HEK293 (cell line): Measurements from ENCODE around the gene NOC4L.

Experiments used
- GLIS1 ChIP-seq: fragments of 450-650 bp; formaldehyde crosslinking; IDR thresholded peaks from 2 replicates; pipeline ENCODE4 v1.5.1; 2016; ENCODE audit warnings: missing biosample characterization, missing genetic modification characterization
- GLIS2 ChIP-seq: fragments of 450-650 bp; formaldehyde crosslinking; IDR thresholded peaks from 2 replicates; pipeline ENCODE4 v1.5.1; 2016; ENCODE audit warnings: missing biosample characterization, missing genetic modification characterization
- HOXA7 ChIP-seq: sonication (generic); formaldehyde crosslinking; IDR thresholded peaks from 2 replicates; pipeline ENCODE4 v1.8.1; 2022; ENCODE audit warnings: missing genetic modification reagents, borderline replicate concordance
- HOXC10 ChIP-seq: sonication (generic); formaldehyde crosslinking; IDR thresholded peaks from 2 replicates; pipeline ENCODE4 v1.8.1; 2023; ENCODE audit warnings: mild to moderate bottlenecking, missing genetic modification reagents
- KLF9 ChIP-seq: fragments of 450-650 bp; formaldehyde crosslinking; IDR thresholded peaks from 2 replicates; pipeline ENCODE4 v1.5.1; 2016; ENCODE audit warnings: missing biosample characterization, missing genetic modification characterization, low read depth
- SP2 ChIP-seq: fragments of 450-650 bp; formaldehyde crosslinking; IDR thresholded peaks from 2 replicates; pipeline ENCODE4 v1.5.1; 2016; ENCODE audit warnings: missing biosample characterization, missing genetic modification characterization
- SP3 ChIP-seq: fragments of 450-650 bp; formaldehyde crosslinking; IDR thresholded peaks from 2 replicates; pipeline ENCODE4 v1.5.1; 2016; ENCODE audit warnings: missing biosample characterization, missing genetic modification characterization
- TRIM28 ChIP-seq: IDR thresholded peaks from 2 replicates; pipeline ENCODE4 v1.6.1; 2011; ENCODE audit warnings: low read length, control low read depth, borderline replicate concordance
- YY1 ChIP-seq: fragments of 450-650 bp; formaldehyde crosslinking; IDR thresholded peaks from 2 replicates; pipeline ENCODE4 v1.5.1; 2018; ENCODE audit warnings: missing biosample characterization, missing genetic modification characterization
- ZBTB8A ChIP-seq: fragments of 450-650 bp; formaldehyde crosslinking; IDR thresholded peaks from 2 replicates; pipeline ENCODE4 v1.5.1; 2016; ENCODE audit warnings: missing biosample characterization, missing genetic modification characterization
- ZFP69B ChIP-seq: fragments of 450-650 bp; formaldehyde crosslinking; IDR thresholded peaks from 2 replicates; pipeline ENCODE4 v1.5.1; 2016; ENCODE audit warnings: missing biosample characterization, missing genetic modification characterization
- ZNF112 ChIP-seq: fragments of 450-650 bp; formaldehyde crosslinking; IDR thresholded peaks from 2 replicates; pipeline ENCODE4 v1.5.0; 2017; ENCODE audit warnings: missing biosample characterization, missing genetic modification characterization
- ZNF121 ChIP-seq: fragments of 450-650 bp; formaldehyde crosslinking; IDR thresholded peaks from 2 replicates; pipeline ENCODE4 v1.5.1; 2016; ENCODE audit warnings: missing biosample characterization, missing genetic modification characterization
- ZNF169 ChIP-seq: fragments of 450-650 bp; formaldehyde crosslinking; IDR thresholded peaks from 2 replicates; pipeline ENCODE4 v1.5.1; 2016; ENCODE audit warnings: missing biosample characterization, missing genetic modification characterization
- ZNF2 ChIP-seq: fragments of 450-650 bp; formaldehyde crosslinking; IDR thresholded peaks from 2 replicates; pipeline ENCODE4 v1.5.1; 2016; ENCODE audit warnings: missing biosample characterization, missing genetic modification characterization
- ZNF48 ChIP-seq: fragments of 450-650 bp; formaldehyde crosslinking; IDR thresholded peaks from 2 replicates; pipeline ENCODE4 v1.5.1; 2016; ENCODE audit warnings: missing biosample characterization, missing genetic modification characterization
- ZNF521 ChIP-seq: fragments of 450-650 bp; formaldehyde crosslinking; IDR thresholded peaks from 2 replicates; pipeline ENCODE4 v1.5.1; 2017; ENCODE audit warnings: missing biosample characterization, mild to moderate bottlenecking, missing genetic modification characterization
- ZNF530 ChIP-seq: fragments of 450-650 bp; formaldehyde crosslinking; IDR thresholded peaks from 2 replicates; pipeline ENCODE4 v1.5.1; 2016; ENCODE audit warnings: low read depth, missing biosample characterization, missing genetic modification characterization
- ZNF654 ChIP-seq: fragments of 450-650 bp; formaldehyde crosslinking; IDR thresholded peaks from 2 replicates; pipeline ENCODE4 v1.5.1; 2016; ENCODE audit warnings: low read depth, missing biosample characterization, missing genetic modification characterization
- ZNF660 ChIP-seq: fragments of 450-650 bp; IDR thresholded peaks from 2 replicates; pipeline ENCODE4 v1.5.1; 2018; ENCODE audit warnings: missing biosample characterization, mild to moderate bottlenecking, missing genetic modification characterization
- ZSCAN23 ChIP-seq: fragments of 450-650 bp; formaldehyde crosslinking; IDR thresholded peaks from 2 replicates; pipeline ENCODE4 v1.5.1; 2016; ENCODE audit warnings: missing biosample characterization, missing genetic modification characterization
- ZSCAN30 ChIP-seq: fragments of 450-650 bp; IDR thresholded peaks from 2 replicates; pipeline ENCODE4 v1.5.1; 2018; ENCODE audit warnings: missing biosample characterization, mild to moderate bottlenecking, missing genetic modification characterization, moderate library complexity
- ZXDB ChIP-seq: fragments of 450-650 bp; formaldehyde crosslinking; IDR thresholded peaks from 2 replicates; pipeline ENCODE4 v1.5.1; 2016; ENCODE audit warnings: missing biosample characterization, missing genetic modification characterization
- TF ChIP-seq, protein P1 (sequence below): fragments of 450-650 bp; formaldehyde crosslinking; IDR thresholded peaks from 2 replicates; pipeline ENCODE4 v1.5.1; 2016; ENCODE audit warnings: missing biosample characterization, missing genetic modification characterization
- TF ChIP-seq, protein P2 (sequence below): fragments of 450-650 bp; formaldehyde crosslinking; IDR thresholded peaks from 2 replicates; pipeline ENCODE4 v1.5.1; 2017; ENCODE audit warnings: missing biosample characterization, missing genetic modification characterization
- TF ChIP-seq, protein P3 (sequence below): fragments of 450-650 bp; formaldehyde crosslinking; IDR thresholded peaks from 2 replicates; pipeline ENCODE4 v1.5.1; 2016; ENCODE audit warnings: missing biosample characterization, missing genetic modification characterization
- TF ChIP-seq, protein P4 (sequence below): fragments of 450-650 bp; formaldehyde crosslinking; IDR thresholded peaks from 2 replicates; pipeline ENCODE4 v1.5.1; 2017; ENCODE audit warnings: missing biosample characterization, missing genetic modification characterization
- TF ChIP-seq, protein P5 (sequence below): fragments of 450-650 bp; formaldehyde crosslinking; IDR thresholded peaks from 2 replicates; pipeline ENCODE4 v1.5.1; 2016; ENCODE audit warnings: missing biosample characterization, missing genetic modification characterization, low read depth
- TF ChIP-seq, protein P6 (sequence below): fragments of 450-650 bp; formaldehyde crosslinking; IDR thresholded peaks from 2 replicates; pipeline ENCODE4 v1.5.1; 2017; ENCODE audit warnings: missing biosample characterization, missing genetic modification characterization

Gene NOC4L

DNA sequence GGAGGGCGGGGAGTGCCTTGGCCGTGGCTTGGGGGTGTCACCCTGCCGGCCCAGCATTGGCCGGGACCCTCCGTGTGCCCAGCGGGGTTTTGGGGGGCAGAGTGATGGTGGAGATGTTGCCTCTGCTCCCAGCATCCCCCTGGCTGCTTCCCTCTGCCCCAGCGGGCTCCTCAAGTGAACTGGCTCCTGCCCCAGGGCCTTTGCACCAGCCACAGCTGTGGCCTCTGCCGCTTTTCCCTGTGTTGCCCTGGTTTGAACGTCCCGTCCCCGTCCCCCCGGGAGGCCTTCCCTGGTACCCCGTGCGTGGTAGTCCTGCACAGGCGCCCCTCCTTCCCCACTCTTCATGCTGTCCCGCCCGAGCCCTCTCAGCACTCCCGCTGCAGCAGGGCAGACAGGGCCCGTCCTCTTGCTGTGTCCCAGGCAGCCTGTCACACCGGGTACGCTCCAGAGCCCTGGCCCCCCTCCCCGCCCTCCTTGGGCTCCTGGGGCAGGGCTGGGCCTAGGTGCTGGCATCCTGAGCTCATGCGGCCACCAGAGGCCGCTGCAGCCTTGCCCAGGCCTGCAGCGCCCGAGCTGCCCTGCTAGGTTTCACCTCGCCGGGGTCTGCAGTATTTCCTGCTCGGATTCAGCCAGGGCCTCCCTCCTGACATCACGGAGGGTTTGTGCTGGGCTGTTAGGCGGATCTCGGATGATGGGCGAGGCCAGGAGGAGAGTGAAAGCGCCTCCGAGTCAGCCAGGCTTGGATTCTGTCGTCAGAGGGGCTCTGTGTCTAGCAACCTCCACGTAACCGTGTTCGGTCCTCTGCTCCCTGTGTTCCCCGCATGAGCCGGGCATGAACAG, 9.5 kb downstream of the NOC4L start (continued):
- TF ChIP-seq, protein P1, sequence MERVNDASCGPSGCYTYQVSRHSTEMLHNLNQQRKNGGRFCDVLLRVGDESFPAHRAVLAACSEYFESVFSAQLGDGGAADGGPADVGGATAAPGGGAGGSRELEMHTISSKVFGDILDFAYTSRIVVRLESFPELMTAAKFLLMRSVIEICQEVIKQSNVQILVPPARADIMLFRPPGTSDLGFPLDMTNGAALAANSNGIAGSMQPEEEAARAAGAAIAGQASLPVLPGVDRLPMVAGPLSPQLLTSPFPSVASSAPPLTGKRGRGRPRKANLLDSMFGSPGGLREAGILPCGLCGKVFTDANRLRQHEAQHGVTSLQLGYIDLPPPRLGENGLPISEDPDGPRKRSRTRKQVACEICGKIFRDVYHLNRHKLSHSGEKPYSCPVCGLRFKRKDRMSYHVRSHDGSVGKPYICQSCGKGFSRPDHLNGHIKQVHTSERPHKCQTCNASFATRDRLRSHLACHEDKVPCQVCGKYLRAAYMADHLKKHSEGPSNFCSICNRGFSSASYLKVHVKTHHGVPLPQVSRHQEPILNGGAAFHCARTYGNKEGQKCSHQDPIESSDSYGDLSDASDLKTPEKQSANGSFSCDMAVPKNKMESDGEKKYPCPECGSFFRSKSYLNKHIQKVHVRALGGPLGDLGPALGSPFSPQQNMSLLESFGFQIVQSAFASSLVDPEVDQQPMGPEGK (tag by site-specific recombination), result peak; percentile 86
- TF ChIP-seq, protein P2, sequence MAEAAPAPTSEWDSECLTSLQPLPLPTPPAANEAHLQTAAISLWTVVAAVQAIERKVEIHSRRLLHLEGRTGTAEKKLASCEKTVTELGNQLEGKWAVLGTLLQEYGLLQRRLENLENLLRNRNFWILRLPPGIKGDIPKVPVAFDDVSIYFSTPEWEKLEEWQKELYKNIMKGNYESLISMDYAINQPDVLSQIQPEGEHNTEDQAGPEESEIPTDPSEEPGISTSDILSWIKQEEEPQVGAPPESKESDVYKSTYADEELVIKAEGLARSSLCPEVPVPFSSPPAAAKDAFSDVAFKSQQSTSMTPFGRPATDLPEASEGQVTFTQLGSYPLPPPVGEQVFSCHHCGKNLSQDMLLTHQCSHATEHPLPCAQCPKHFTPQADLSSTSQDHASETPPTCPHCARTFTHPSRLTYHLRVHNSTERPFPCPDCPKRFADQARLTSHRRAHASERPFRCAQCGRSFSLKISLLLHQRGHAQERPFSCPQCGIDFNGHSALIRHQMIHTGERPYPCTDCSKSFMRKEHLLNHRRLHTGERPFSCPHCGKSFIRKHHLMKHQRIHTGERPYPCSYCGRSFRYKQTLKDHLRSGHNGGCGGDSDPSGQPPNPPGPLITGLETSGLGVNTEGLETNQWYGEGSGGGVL (tag by site-specific recombination), result no peak
- TF ChIP-seq ZSCAN30 (tag by site-specific recombination) (peak; percentile 87), ZNF112 (tag by site-specific recombination) (no peak), ZXDB (tag by site-specific recombination) (0 out of 2 replicates have a peak, but pooled peaks have one; percentile 16), KLF9 (tag by site-specific recombination) (peak; percentile 26; the same call in 1 of the 2 replicates), ZNF521 (no peak), GLIS2 (tag by site-specific recombination) (peak; percentile 83), ZNF530 (tag by site-specific recombination) (no peak), HOXA7 (CRISPR knock-in tag) (no peak), SP2 (tag by site-specific recombination) (peak; percentile 29; the same call in 1 of the 2 replicates), YY1 (no peak), ZNF654 (peak; percentile 91), ZFP69B (no peak), TRIM28 (no peak), ZBTB8A (tag by site-specific recombination) (peak; percentile 53), HOXC10 (CRISPR knock-in tag) (0 out of 2 replicates have a peak, but pooled peaks have one; percentile 36), ZNF2 (peak; percentile 91), SP3 (tag by site-specific recombination) (0 out of 2 replicates have a peak, but pooled peaks have one; percentile 27), ZNF48 (tag by site-specific recombination) (no peak), GLIS1 (peak; percentile 54), ZNF169 (tag by site-specific recombination) (no peak), ZNF660 (tag by site-specific recombination) (no peak), ZSCAN23 (no peak), ZNF121 (tag by site-specific recombination) (peak; percentile 81)
- TF ChIP-seq, protein P3, sequence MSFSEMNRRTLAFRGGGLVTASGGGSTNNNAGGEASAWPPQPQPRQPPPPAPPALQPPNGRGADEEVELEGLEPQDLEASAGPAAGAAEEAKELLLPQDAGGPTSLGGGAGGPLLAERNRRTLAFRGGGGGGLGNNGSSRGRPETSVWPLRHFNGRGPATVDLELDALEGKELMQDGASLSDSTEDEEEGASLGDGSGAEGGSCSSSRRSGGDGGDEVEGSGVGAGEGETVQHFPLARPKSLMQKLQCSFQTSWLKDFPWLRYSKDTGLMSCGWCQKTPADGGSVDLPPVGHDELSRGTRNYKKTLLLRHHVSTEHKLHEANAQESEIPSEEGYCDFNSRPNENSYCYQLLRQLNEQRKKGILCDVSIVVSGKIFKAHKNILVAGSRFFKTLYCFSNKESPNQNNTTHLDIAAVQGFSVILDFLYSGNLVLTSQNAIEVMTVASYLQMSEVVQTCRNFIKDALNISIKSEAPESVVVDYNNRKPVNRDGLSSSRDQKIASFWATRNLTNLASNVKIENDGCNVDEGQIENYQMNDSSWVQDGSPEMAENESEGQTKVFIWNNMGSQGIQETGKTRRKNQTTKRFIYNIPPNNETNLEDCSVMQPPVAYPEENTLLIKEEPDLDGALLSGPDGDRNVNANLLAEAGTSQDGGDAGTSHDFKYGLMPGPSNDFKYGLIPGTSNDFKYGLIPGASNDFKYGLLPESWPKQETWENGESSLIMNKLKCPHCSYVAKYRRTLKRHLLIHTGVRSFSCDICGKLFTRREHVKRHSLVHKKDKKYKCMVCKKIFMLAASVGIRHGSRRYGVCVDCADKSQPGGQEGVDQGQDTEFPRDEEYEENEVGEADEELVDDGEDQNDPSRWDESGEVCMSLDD (tag by site-specific recombination), result peak; percentile 58; the same call in 1 of the 2 replicates
- TF ChIP-seq, protein P4, sequence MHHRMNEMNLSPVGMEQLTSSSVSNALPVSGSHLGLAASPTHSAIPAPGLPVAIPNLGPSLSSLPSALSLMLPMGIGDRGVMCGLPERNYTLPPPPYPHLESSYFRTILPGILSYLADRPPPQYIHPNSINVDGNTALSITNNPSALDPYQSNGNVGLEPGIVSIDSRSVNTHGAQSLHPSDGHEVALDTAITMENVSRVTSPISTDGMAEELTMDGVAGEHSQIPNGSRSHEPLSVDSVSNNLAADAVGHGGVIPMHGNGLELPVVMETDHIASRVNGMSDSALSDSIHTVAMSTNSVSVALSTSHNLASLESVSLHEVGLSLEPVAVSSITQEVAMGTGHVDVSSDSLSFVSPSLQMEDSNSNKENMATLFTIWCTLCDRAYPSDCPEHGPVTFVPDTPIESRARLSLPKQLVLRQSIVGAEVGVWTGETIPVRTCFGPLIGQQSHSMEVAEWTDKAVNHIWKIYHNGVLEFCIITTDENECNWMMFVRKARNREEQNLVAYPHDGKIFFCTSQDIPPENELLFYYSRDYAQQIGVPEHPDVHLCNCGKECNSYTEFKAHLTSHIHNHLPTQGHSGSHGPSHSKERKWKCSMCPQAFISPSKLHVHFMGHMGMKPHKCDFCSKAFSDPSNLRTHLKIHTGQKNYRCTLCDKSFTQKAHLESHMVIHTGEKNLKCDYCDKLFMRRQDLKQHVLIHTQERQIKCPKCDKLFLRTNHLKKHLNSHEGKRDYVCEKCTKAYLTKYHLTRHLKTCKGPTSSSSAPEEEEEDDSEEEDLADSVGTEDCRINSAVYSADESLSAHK, result no peak
- TF ChIP-seq, protein P5, sequence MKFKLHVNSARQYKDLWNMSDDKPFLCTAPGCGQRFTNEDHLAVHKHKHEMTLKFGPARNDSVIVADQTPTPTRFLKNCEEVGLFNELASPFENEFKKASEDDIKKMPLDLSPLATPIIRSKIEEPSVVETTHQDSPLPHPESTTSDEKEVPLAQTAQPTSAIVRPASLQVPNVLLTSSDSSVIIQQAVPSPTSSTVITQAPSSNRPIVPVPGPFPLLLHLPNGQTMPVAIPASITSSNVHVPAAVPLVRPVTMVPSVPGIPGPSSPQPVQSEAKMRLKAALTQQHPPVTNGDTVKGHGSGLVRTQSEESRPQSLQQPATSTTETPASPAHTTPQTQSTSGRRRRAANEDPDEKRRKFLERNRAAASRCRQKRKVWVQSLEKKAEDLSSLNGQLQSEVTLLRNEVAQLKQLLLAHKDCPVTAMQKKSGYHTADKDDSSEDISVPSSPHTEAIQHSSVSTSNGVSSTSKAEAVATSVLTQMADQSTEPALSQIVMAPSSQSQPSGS (tag by site-specific recombination), result no peak
- TF ChIP-seq, protein P6, sequence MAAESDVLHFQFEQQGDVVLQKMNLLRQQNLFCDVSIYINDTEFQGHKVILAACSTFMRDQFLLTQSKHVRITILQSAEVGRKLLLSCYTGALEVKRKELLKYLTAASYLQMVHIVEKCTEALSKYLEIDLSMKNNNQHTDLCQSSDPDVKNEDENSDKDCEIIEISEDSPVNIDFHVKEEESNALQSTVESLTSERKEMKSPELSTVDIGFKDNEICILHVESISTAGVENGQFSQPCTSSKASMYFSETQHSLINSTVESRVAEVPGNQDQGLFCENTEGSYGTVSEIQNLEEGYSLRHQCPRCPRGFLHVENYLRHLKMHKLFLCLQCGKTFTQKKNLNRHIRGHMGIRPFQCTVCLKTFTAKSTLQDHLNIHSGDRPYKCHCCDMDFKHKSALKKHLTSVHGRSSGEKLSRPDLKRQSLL, result 0 out of 2 replicates have a peak, but pooled peaks have one; percentile 31
